Body of pancreas (tissue), 4 donors: ENCODE measurements around the gene BCL11B.

ENCODE experiments used
- CTCF ChIP-seq, 7 experiments: fragments of 450-650 bp in 4 of 7; fragments of 200-600 bp in 3 of 7; sonication (generic) in 3 of 7; IDR thresholded peaks; one replicate each; pipeline ENCODE4 v1.5.1; 2016 to 2019; ENCODE audit warnings: antibody characterized with exemption in 7 of 7
- POLR2A ChIP-seq, 3 donors: fragments of 450-650 bp; IDR thresholded peaks; one replicate each; pipeline ENCODE4 v1.6.1; 2016; ENCODE audit warnings: antibody characterized with exemption in 3 of 3, mild to moderate bottlenecking in 2 of 3

- TF ChIP-seq CTCF (IDR thresholded peaks at IDR 0.05) (no peak), POLR2A (IDR thresholded peaks at IDR 0.05) (no peak)
Observed at GRCh38 chr14:99251721-99252120, 20.3 kb downstream of the BCL11B start.
